ENCODE results near the gene CAMKMT.

DNA sequence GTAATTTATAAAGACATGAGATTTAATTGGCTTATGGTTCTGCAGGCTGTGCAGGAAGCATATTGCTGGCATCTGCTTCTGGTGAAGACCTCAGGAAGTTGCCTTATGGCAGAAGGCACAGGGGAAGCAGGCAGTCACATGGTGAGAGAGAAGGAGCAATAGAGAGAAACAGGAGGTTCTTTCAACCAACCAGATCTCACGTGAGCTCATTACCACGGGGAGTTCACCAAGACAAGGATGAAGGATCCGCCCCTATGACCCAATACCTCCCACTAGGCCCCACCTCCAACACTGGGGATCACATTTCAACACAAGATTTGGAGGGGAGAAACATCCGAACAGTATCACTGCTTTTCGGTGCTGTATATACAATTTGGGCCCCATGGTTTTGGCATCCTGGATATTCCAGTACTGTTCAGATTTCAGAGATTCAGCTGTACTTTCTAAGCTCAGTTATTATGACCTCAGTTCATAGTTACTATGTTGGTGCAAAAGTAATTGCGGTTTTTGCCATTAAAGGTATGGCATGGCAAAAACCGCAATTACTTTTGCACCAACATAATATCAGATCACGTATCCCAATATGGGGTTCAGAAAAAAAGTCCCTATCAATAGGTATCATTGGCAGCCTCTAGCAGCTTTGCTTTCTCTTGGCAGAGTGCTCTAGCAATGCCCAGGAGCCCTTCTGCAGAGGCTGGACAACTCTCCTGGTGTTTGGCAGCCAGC is 390.2 kb downstream of the CAMKMT start:
- TF ChIP-seq, protein P1, sequence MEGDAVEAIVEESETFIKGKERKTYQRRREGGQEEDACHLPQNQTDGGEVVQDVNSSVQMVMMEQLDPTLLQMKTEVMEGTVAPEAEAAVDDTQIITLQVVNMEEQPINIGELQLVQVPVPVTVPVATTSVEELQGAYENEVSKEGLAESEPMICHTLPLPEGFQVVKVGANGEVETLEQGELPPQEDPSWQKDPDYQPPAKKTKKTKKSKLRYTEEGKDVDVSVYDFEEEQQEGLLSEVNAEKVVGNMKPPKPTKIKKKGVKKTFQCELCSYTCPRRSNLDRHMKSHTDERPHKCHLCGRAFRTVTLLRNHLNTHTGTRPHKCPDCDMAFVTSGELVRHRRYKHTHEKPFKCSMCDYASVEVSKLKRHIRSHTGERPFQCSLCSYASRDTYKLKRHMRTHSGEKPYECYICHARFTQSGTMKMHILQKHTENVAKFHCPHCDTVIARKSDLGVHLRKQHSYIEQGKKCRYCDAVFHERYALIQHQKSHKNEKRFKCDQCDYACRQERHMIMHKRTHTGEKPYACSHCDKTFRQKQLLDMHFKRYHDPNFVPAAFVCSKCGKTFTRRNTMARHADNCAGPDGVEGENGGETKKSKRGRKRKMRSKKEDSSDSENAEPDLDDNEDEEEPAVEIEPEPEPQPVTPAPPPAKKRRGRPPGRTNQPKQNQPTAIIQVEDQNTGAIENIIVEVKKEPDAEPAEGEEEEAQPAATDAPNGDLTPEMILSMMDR (IDR thresholded peaks at IDR 0.05): no peak
- TF ChIP-seq POLR2AphosphoS5 (IDR thresholded peaks at IDR 0.05) (no peak), POLR2A (IDR thresholded peaks at IDR 0.05) (no peak), EP300 (IDR thresholded peaks at IDR 0.05) (no peak)
